ENCODE measurements around the gene RANGRF.

RANGRF gene

GRCh38 chr17:8288336-8289102 is at the start of gene RANGRF:
TSS of gene RANGRF (plus strand) at chr17:8288670. CDS start at chr17:8288789, 119 bp downstream.
- Histone ChIP-seq H3K79me2 (ENCODE audit: insufficient read depth, low read length) (no peaks in the 10 kb centered on the region), H3F3A (ENCODE audit: insufficient read depth, low read length) (no peaks in the 10 kb centered on the region), H3K27me3 (ENCODE audit: insufficient read depth, low read length) (no peaks in the 10 kb centered on the region), H3K9ac (ENCODE audit: low read length) (peak within 1 kb of the TSS; percentile 85), H2AFZ (ENCODE audit: low read length) (peak within 1 kb of the TSS; percentile 22; the same call in 1 of the 2 replicates), H3K9me3 (ENCODE audit: low read length) (no peaks in the 10 kb centered on the region), H3K36me3 (ENCODE audit: insufficient read depth, low read length) (no peaks in the 10 kb centered on the region), H4K20me1 (ENCODE audit: insufficient read depth, low read length) (no peaks in the 10 kb centered on the region), H3K9me2 (ENCODE audit: low read depth, low read length) (no peaks in the 10 kb centered on the region), H3K4me3 (ENCODE audit: low read depth, low read length, poor library complexity, severe bottlenecking) (peak within 1 kb of the TSS; percentile 72), H3K4me2 (ENCODE audit: low read length) (peak within 1 kb of the TSS; percentile 83), H3K27ac (ENCODE audit: low read depth, low read length, poor library complexity, severe bottlenecking) (peak within 1 kb of the TSS; percentile 51), H3K4me1 (ENCODE audit: insufficient read depth, low read length, severe bottlenecking) (peaks cover 42% of the 10 kb centered on the region)
- TF ChIP-seq CTCF (IDR thresholded peaks at IDR 0.05; ENCODE audit: low read length) (no peak), EZH2 (IDR thresholded peaks at IDR 0.05; ENCODE audit: borderline replicate concordance, low read length) (no peak)

- Histone ChIP-seq H3K4me2 (ENCODE audit: low read length) (no peak overlapping the region), H3K9me3 (ENCODE audit: low read length) (no peaks in the 10 kb centered on the region), H3K79me2 (ENCODE audit: insufficient read depth, low read length) (no peaks in the 10 kb centered on the region), H3K9me2 (ENCODE audit: low read depth, low read length) (no peaks in the 10 kb centered on the region), H3K4me3 (ENCODE audit: low read depth, low read length, poor library complexity, severe bottlenecking) (no peak overlapping the region), H3K4me1 (ENCODE audit: insufficient read depth, low read length, severe bottlenecking) (peaks cover 7% of the 10 kb centered on the region), H2AFZ (ENCODE audit: low read length) (no peak overlapping the region), H3K36me3 (ENCODE audit: insufficient read depth, low read length) (peaks cover 50% of the 10 kb centered on the region), H3K9ac (ENCODE audit: low read length) (no peak overlapping the region), H3F3A (ENCODE audit: insufficient read depth, low read length) (peaks cover 4% of the 10 kb centered on the region; the same call in 1 of the 2 replicates), H4K20me1 (ENCODE audit: insufficient read depth, low read length) (no peaks in the 10 kb centered on the region), H3K27me3 (ENCODE audit: insufficient read depth, low read length) (no peaks in the 10 kb centered on the region), H3K27ac (ENCODE audit: low read depth, low read length, poor library complexity, severe bottlenecking) (no peak overlapping the region)
- TF ChIP-seq EZH2 (IDR thresholded peaks at IDR 0.05; ENCODE audit: borderline replicate concordance, low read length), result no peak
- no peak for TF ChIP-seq CTCF (IDR thresholded peaks at IDR 0.05; ENCODE audit: low read length)
These were observed 44.6 kb upstream of the RANGRF start for GRCh38 chr17:8243827-8244226.

- peaks cover 5% of the 10 kb centered on the region for H3K79me2 ChIP-seq (ENCODE audit: insufficient read depth, low read length)
These were observed 43.7 kb upstream of the RANGRF start for GRCh38 chr17:8244768-8245167.

More at GRCh38 chr17:8244768-8245167, 43.7 kb upstream of the RANGRF start:
- Histone ChIP-seq H3K4me2 (ENCODE audit: low read length) (no peak overlapping the region), H3K4me3 (ENCODE audit: low read depth, low read length, poor library complexity, severe bottlenecking) (no peak overlapping the region), H3K36me3 (ENCODE audit: insufficient read depth, low read length) (peaks cover 40% of the 10 kb centered on the region), H3K9me2 (ENCODE audit: low read depth, low read length) (no peaks in the 10 kb centered on the region), H4K20me1 (ENCODE audit: insufficient read depth, low read length) (no peaks in the 10 kb centered on the region), H3K9ac (ENCODE audit: low read length) (no peak overlapping the region), H2AFZ (ENCODE audit: low read length) (no peak overlapping the region), H3K27me3 (ENCODE audit: insufficient read depth, low read length) (no peaks in the 10 kb centered on the region), H3F3A (ENCODE audit: insufficient read depth, low read length) (peaks cover 4% of the 10 kb centered on the region; the same call in 1 of the 2 replicates), H3K27ac (ENCODE audit: low read depth, low read length, poor library complexity, severe bottlenecking) (no peak overlapping the region), H3K9me3 (ENCODE audit: low read length) (no peaks in the 10 kb centered on the region), H3K4me1 (ENCODE audit: insufficient read depth, low read length, severe bottlenecking) (peaks cover 10% of the 10 kb centered on the region)
- TF ChIP-seq EZH2 (IDR thresholded peaks at IDR 0.05; ENCODE audit: borderline replicate concordance, low read length) (no peak), CTCF (IDR thresholded peaks at IDR 0.05; ENCODE audit: low read length) (no peak)
